ENCODE results near the gene ANKRD44. TPM values are rescaled to one million over a fixed set of nuclear protein-coding genes. Genes with fewer than 3 reads are reported as not detected.

ANKRD44 gene
- total RNA-seq, 1 donor = 80.2 TPM

- DNase-seq (ENCODE audit: low read depth in 2 of 3, low spot score in 2 of 3) = no peak
Observed at GRCh38 chr2:196951973-196952372, 358.6 kb downstream of the ANKRD44 start.

- no peak for DNase-seq (ENCODE audit: low read depth in 2 of 3, low spot score in 2 of 3)
Observed at GRCh38 chr2:196949116-196949515, 361.5 kb downstream of the ANKRD44 start.

GRCh38 chr2:196944570-196944969 is 366.0 kb downstream of the ANKRD44 start:
- DNase-seq (ENCODE audit: low read depth in 2 of 3, low spot score in 2 of 3) = no peak

GRCh38 chr2:196941398-196942078 is 369.0 kb downstream of the ANKRD44 start:
- no peak for DNase-seq (ENCODE audit: low read depth in 2 of 3, low spot score in 2 of 3)

GRCh38 chr2:196939371-196939770 is 371.2 kb downstream of the ANKRD44 start:
- DNase-seq (ENCODE audit: low read depth in 2 of 3, low spot score in 2 of 3) = no peak

Other genes starting within 250 kb of the ANKRD44 start
- gene SF3B1, start 124.2 kb upstream of the ANKRD44 start, total RNA-seq = 159 TPM
- gene COQ10B, start 142.8 kb upstream of the ANKRD44 start, total RNA-seq = 16.2 TPM
- gene HSPD1, start 189.1 kb upstream of the ANKRD44 start, total RNA-seq = 124 TPM
- 12.9 TPM for gene HSPE1, start 189.6 kb upstream of the ANKRD44 start, total RNA-seq
- gene MOB4, start 205.3 kb upstream of the ANKRD44 start, total RNA-seq = 13.7 TPM

All from hematopoietic multipotent progenitor cell (in vitro differentiated cells).